CD4-positive, alpha-beta T cell (primary cell): ENCODE data around the gene CD47. TPM values are rescaled to one million over a fixed set of nuclear protein-coding genes. Genes with fewer than 3 reads are reported as not detected.
A peak's percentile ranks its signal among the peaks of the same experiment; 100 is the strongest.

Experiments used
- ATAC-seq: fragments of 200-7000 bp; cut with Tn5 transposase; one replicate; pipeline ENCODE4 v1.10.0; 2022; ENCODE audit warnings: mild to moderate bottlenecking; ENCODE audit not compliant: poor library complexity
- CTCF ChIA-PET: fragments of 350-600 bp; sonication (Branson Sonifier 250); formaldehyde crosslinking; loops from one replicate; lab custom pipeline; 2021; ENCODE audit warnings: antibody characterized with exemption, inconsistent platforms; lab: Charles Lee
- POLR2A ChIA-PET: fragments of 350-600 bp; sonication (Branson Sonifier 250); formaldehyde crosslinking; loops from one replicate; lab custom pipeline; 2021; ENCODE audit warnings: antibody characterized with exemption, inconsistent platforms; lab: Charles Lee
- DNase-seq, 14 experiments: peaks; one replicate each; pipeline ENCODE4 v3.0.0-alpha.2; 2013 to 2020; ENCODE audit warnings: mixed read lengths in 2 of 14
- H3K27ac ChIP-seq, 2 donors: one replicate each; pipeline versions ENCODE4 v1.5.1 to v1.7.0; 2013; ENCODE audit warnings: low read length in 2 of 2, low read depth in 1 of 2, mild to moderate bottlenecking in 1 of 2
- H3K27me3 ChIP-seq, 2 experiments: 1 replicate in 1 of 2; 2 replicates in 1 of 2; pipeline versions ENCODE4 v1.6.1 to v1.7.0; 2013; ENCODE audit warnings: low read length in 2 of 2, control low read depth in 1 of 2, mild to moderate bottlenecking in 1 of 2, moderate library complexity in 1 of 2; ENCODE audit not compliant: insufficient read depth in 2 of 2, control insufficient read depth in 1 of 2
- H3K36me3 ChIP-seq: one replicate; pipeline ENCODE4 v1.6.1; 2013; ENCODE audit warnings: low read length, control low read depth; ENCODE audit not compliant: insufficient read depth
- H3K4me1 ChIP-seq: one replicate; pipeline ENCODE4 v1.6.1; 2013; ENCODE audit warnings: low read length, control low read depth; ENCODE audit not compliant: insufficient read depth
- H3K4me3 ChIP-seq: one replicate; pipeline ENCODE4 v1.5.1; 2013; ENCODE audit warnings: mild to moderate bottlenecking, low read length, moderate library complexity
- H3K9me3 ChIP-seq, 2 experiments: 1 replicate in 1 of 2; 2 replicates in 1 of 2; pipeline versions ENCODE4 v1.6.1 to v1.7.0; 2013; ENCODE audit warnings: low read length in 2 of 2, mild to moderate bottlenecking in 2 of 2, control low read depth in 1 of 2, moderate library complexity in 1 of 2; ENCODE audit not compliant: control insufficient read depth in 1 of 2, insufficient read depth in 1 of 2
- H3K27ac Mint-ChIP-seq: one replicate; pipeline ENCODE4 v1.8.0; 2020; ENCODE audit warnings: mixed read lengths
- H3K27me3 Mint-ChIP-seq: one replicate; pipeline ENCODE4 v1.8.0; 2021; ENCODE audit warnings: mixed read lengths
- H3K36me3 Mint-ChIP-seq: one replicate; pipeline ENCODE4 v1.8.0; 2021; ENCODE audit warnings: low read depth, mixed read lengths
- H3K4me1 Mint-ChIP-seq: one replicate; pipeline ENCODE4 v1.8.0; 2021; ENCODE audit warnings: low read depth, mixed read lengths
- H3K4me3 Mint-ChIP-seq: one replicate; pipeline ENCODE4 v1.8.0; 2020; ENCODE audit warnings: mild to moderate bottlenecking, mixed read lengths
- H3K9me3 Mint-ChIP-seq: one replicate; pipeline ENCODE4 v1.8.0; 2020; ENCODE audit warnings: mixed read lengths
- CTCF ChIP-seq: fragments of 200-600 bp; IDR thresholded peaks from one replicate; pipeline ENCODE4 v1.8.0; 2022; ENCODE audit warnings: antibody characterized with exemption, mild to moderate bottlenecking
- intact Hi-C, 2 experiments: fragments of 100-400 bp; cut with DNase I in 1 of 2; cut with micrococcal nuclease in 1 of 2; formaldehyde crosslinking; loops; one replicate each; pipeline versions ENCODE4 v1.15.1 to v1.9.0; 2023 to 2025; cut with DNase I, micrococcal nuclease
- polyA plus RNA-seq, 2 donors: library from polyadenylated mRNA; unstranded; fragments of 120-200 nt; gene quantifications; one replicate each; pipeline ENCODE4 v1.2.1, GENCODE V29; 2013
- total RNA-seq, 174 experiments: library from RNA in 2 of 174; stranded (reverse) in 2 of 174; gene quantifications; one replicate each; pipeline ENCODE4 v1.2.3 and lab custom pipeline; 2021 to 2026

CD47 gene
- total RNA-seq = 100 to 1,000 TPM; 166 to 170 TPM
- 163 TPM for polyA plus RNA-seq (2013, experiment 1 of 2)
- polyA plus RNA-seq (2013, experiment 2 of 2) = 157 TPM
- 157 to 621 (median 377) reads per million in 172 experiments for total RNA-seq (lab: John Stamatoyannopoulos, UW)

- peaks cover 0 to 3% of the 10 kb centered on the region in 2 experiments for H3K9me3 ChIP-seq
- peak within 1 kb of the TSS; percentile 100 for H3K4me3 Mint-ChIP-seq
- H3K9me3 Mint-ChIP-seq = no peaks in the 10 kb centered on the region
- no peak within 1 kb of the TSS for H3K27ac Mint-ChIP-seq
- peaks cover 38% of the 10 kb centered on the region for H3K4me1 Mint-ChIP-seq
- peak within 1 kb of the TSS; percentile 92 to 98 for H3K27ac ChIP-seq
- H3K27me3 ChIP-seq = no peaks in the 10 kb centered on the region
- H3K4me1 ChIP-seq = peaks cover 35% of the 10 kb centered on the region
- DNase-seq = peak; percentile 94 to 98 (median 98)
- peak within 1 kb of the TSS; percentile 93 for H3K4me3 ChIP-seq
- peak; percentile 74 for ATAC-seq
- CTCF ChIA-PET = interaction anchor here (0.9 to 1.9 kb wide), 3 partner anchors 10 to 40 kb away, joined by 3 to 6 read pairs (median 4); no protein-coding TSS in a partner anchor
- peaks cover 6% of the 10 kb centered on the region for H3K36me3 ChIP-seq
- TF ChIP-seq CTCF = no peak
- intact Hi-C loops = loop anchor here in 1 of 2 experiments (1.0 kb wide), 2 partner anchors 34 to 131 kb away; partner anchors contain the start of gene IFT57
- POLR2A ChIA-PET = interaction anchor here (1.0 to 7.6 kb wide), 6 partner anchors 10 to 132 kb away, joined by 4 to 323 read pairs (median 13); partner anchors contain the start of gene IFT57
- H3K36me3 Mint-ChIP-seq = peaks cover 23% of the 10 kb centered on the region
- H3K27me3 Mint-ChIP-seq = no peaks in the 10 kb centered on the region
These were observed at the start of gene CD47 for GRCh38 chr3:108090701-108091497. CD47 (minus strand) TSS chr3:108091031; CDS start chr3:108090908, 123 bp downstream.

GRCh38 chr3:108137460-108137814, 46.6 kb upstream of the CD47 start:
- ATAC-seq (no peak), DNase-seq (no peak)
- POLR2A ChIA-PET = interaction anchor here (1.0 to 4.4 kb wide), 2 partner anchors 12 to 45 kb away, joined by 5 to 22 read pairs; no protein-coding TSS in a partner anchor
- Mint-ChIP-seq H3K9me3 (peaks cover 3% of the 10 kb centered on the region), H3K36me3 (peaks cover 58% of the 10 kb centered on the region), H3K4me3 (no peak overlapping the region), H3K27me3 (no peaks in the 10 kb centered on the region), H3K4me1 (peaks cover 70% of the 10 kb centered on the region), H3K27ac (no peak overlapping the region)
- peaks cover 17% of the 10 kb centered on the region for H3K36me3 ChIP-seq
- H3K4me1 ChIP-seq = peaks cover 14% of the 10 kb centered on the region
- no peak overlapping the region for H3K27ac ChIP-seq
- CTCF ChIA-PET = no interaction called here
- no peaks in the 10 kb centered on the region for H3K27me3 ChIP-seq
- TF ChIP-seq CTCF = no peak
- H3K4me3 ChIP-seq = no peak overlapping the region
- no peaks in the 10 kb centered on the region for H3K9me3 ChIP-seq
- intact Hi-C loops = no loop called here

DNA sequence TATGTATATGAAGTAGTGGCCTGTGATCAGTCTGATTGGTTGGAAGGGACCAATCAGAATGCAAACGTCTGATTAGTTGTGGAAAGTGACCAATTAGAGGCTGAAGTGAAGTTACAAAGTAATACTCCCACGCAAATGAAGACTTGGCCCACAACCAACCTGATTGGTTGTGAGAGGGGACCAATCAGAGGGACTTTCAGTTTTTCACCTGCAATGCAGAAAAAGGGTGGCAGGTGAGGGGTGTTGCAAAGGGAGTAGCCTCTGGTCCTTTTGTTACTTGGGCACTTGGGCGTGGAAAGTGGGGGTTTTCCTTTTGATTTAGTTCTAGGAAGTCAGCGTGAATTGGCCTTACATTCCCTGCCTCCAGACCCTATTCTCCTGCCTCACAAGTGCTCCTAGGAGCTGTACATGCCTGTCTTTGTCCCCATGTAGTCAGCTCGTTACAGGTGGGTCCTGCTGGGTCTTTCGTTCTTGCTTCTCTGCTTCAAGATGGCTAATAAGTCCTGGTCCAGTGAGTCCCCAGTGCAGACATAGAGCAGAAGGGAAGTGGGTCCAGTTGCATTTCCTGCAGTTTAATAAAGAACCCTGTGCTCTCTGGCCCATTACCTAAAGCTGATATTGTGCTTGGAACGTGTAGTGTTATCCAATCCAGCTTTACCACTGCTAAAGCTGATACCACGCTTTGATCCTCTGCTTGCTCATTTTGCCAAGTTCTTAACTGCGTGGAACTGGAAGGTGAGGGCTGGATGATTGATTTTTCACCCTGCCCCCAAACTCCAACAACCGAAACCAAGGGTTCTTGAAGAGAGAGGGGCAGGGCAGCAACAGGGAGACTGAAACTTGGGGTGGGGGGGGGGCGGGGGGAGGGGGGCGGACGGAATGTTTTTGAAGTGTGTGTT, 46.0 kb upstream of the CD47 start:
- H3K27ac Mint-ChIP-seq = no peak overlapping the region
- H3K9me3 Mint-ChIP-seq = peaks cover 3% of the 10 kb centered on the region
- H3K4me1 ChIP-seq = peaks cover 20% of the 10 kb centered on the region
- no peaks in the 10 kb centered on the region for H3K27me3 ChIP-seq
- H3K9me3 ChIP-seq = no peaks in the 10 kb centered on the region
- no peak overlapping the region for H3K4me3 Mint-ChIP-seq
- H3K27me3 Mint-ChIP-seq = no peaks in the 10 kb centered on the region
- H3K4me3 ChIP-seq = no peak overlapping the region
- peaks cover 17% of the 10 kb centered on the region for H3K36me3 ChIP-seq
- no peak for TF ChIP-seq CTCF
- H3K27ac ChIP-seq = no peak overlapping the region
- intact Hi-C loops = no loop called here
- ATAC-seq (no peak), DNase-seq (no peak)
- H3K4me1 Mint-ChIP-seq = peaks cover 70% of the 10 kb centered on the region
- ChIA-PET CTCF (no interaction called here), POLR2A (interaction anchor here (1.0 to 4.4 kb wide), 2 partner anchors 11 to 44 kb away, joined by 5 to 22 read pairs; no protein-coding TSS in a partner anchor)
- peaks cover 63% of the 10 kb centered on the region for H3K36me3 Mint-ChIP-seq
